H1 (cell line): ENCODE results near the gene DYNLT1.

Source experiments
- CTCF ChIP-seq, 3 experiments: IDR thresholded peaks; 1 replicate in 2 of 3; 2 replicates in 1 of 3; pipeline versions ENCODE4 v1.5.1 to v1.6.1; 2011; ENCODE audit warnings: low read length in 3 of 3, mild to moderate bottlenecking in 3 of 3, inconsistent platforms in 2 of 3, low read depth in 1 of 3, moderate library complexity in 1 of 3; ENCODE audit not compliant: insufficient read depth in 1 of 3; ENCODE audit errors: control extremely low read depth in 1 of 3
- EZH2 ChIP-seq: fragments of 200-600 bp; sonication (generic); IDR thresholded peaks from 2 replicates; pipeline ENCODE4 v1.7.1; 2012; ENCODE audit warnings: low read depth, mild to moderate bottlenecking, moderate library complexity, low read length, inconsistent platforms; ENCODE audit not compliant: severe bottlenecking
- POLR2A ChIP-seq, 2 experiments: IDR thresholded peaks; 1 replicate in 1 of 2; 2 replicates in 1 of 2; pipeline ENCODE4 v1.6.1; 2011; ENCODE audit warnings: low read depth in 2 of 2, low read length in 2 of 2, mild to moderate bottlenecking in 2 of 2; ENCODE audit errors: control extremely low read depth in 1 of 2

- no peak for TF ChIP-seq EZH2
- no peak for TF ChIP-seq POLR2A (IDR thresholded peaks at IDR 0.05; ENCODE audit: control extremely low read depth in 1 of 2, low read depth in 2 of 2, low read length in 2 of 2)
- TF ChIP-seq CTCF (IDR thresholded peaks at IDR 0.05; ENCODE audit: control extremely low read depth in 1 of 3, insufficient read depth in 1 of 3, low read depth in 1 of 3, low read length in 3 of 3) = no peak
Measured at GRCh38 chr6:158627168-158627939, 17.2 kb downstream of the DYNLT1 start.
